OCI-M1 (cell line): ENCODE data around the gene CDH24.

Experiments
- DNase-seq: peaks from one replicate; lab custom pipeline; 2025; lab: John Stamatoyannopoulos, UW

CDH24 gene

DNA sequence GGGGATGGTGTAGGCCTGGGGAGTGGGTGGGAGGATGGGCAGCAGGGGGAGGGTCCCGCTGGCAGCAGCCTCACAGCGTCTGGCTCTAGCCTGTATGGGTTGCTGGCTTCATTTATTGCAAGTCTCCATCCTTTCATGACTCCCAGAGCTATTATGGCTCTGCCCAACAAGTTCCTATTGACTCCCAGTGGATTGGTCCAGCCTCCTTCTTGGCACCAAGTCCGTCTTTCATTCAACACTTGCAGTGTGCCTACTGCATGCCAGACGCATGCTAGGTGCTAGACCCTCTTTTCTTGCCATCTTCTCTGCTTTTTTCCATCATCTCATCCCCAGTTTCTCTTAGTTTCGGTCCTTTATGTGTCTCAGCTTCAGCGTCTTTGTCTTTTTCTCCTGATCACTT is 14.2 kb downstream of the CDH24 start:
- DNase-seq, result no peak

GRCh38 chr14:23042162-23042965 is 15.0 kb downstream of the CDH24 start, which contains the start of gene PSMB11:
Gene PSMB11, plus strand, starts transcription at chr14:23042212. Its CDS starts 14 bp downstream, at chr14:23042226.
- DNase-seq, result no peak

- no peak for DNase-seq
Observed at GRCh38 chr14:23041729-23042128, 15.6 kb downstream of the CDH24 start.

DNA sequence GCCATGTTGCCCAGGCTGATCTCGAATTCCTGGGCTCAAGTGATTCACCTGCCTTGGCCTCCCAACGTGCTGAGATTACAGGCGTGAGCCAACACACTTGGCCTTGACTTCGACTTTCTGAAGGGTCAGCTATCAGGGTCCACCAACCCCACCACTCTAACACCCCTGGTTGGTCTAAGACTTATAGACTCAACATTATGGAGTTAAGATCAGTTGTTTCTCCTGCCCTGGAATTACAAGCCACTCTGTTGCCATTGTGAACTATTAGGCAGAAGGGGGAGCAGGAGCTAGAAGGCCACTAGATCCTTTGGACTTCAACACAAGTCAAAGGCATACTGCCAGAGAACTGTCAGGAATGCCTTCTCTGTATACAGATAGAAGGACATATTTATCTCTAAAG is 17.2 kb downstream of the CDH24 start:
- DNase-seq, result no peak

GRCh38 chr14:23035303-23036144 is 21.8 kb downstream of the CDH24 start:
- DNase-seq, result no peak

DNA sequence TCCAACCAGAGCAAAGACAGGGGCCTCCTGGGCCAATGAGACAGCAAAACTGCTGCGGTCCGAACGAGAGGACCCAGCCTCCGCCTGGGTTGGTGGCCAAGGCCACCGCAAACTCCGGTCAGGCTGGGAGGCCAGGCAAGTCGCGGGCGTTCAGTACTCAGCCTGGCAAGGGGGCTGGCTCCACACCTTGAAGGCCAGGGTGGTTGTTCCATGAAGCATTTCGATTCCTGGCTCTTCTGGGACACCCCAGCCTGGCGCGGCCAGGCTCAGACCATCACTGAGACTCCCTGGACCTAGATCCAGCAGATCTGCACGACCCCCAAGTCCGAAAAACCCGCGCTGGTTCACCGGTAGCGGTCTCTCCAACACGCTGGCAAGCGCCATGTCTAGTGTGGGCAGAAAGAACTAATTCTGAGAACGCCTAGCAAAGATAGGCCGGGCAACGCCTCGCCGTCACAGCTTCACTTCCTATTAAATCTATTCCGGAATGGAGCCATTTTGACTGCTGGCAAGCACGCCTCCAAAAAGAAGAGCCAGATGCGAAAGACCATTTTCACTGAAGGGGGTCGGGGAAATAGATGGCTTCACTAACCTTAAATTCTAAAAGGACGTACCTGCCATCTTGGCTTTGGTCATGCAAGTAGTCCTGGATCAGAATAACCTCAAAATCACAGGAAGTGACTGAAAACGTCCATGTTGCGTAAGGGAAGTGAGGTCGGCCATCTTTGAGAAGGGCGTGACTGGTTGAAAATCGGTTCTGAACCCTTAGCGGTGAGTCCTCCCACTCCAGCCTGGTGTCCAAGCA is 22.6 kb downstream of the CDH24 start, which contains the start of gene PSMB5:
TSS of gene PSMB5 (minus strand) at position 403 of the 805 bp plus-strand sequence. CDS start at position 384, 19 bp downstream.
- DNase-seq, result no peak

DNA sequence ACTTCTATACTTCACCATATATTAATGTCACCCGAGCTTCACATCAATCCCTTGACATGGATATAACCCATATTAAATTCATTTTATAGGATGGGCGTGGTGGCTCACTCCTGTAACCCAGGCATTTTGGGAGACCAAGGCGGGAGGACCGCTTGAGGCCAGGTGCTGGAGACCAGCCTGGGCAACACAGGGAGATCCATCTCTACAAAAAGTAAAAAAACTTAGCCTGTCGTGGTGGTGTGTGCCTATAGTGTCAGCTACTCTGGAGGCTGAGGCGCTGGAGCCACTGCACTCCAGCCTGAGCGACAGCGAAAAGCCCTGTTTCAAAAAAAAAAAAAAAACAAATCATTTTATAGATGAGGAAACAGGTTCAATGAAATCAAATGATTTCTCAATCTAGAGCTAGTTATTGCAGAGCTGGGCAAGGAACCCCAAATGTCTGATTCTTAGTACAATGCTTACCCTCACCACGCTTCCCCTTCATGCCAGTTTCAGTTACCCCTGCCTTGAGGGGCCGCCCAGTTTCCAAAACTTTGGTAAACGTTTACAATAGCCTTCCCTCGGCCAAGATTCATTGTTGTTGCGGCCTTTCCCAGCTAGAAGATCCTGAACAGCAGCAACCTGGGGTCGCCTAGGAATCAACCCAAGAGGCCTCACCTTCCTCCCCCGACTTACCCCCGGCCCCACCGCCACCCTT is 23.4 kb downstream of the CDH24 start:
- DNase-seq, result no peak

- DNase-seq, result no peak
Observed at GRCh38 chr14:23033251-23033727, 24.0 kb downstream of the CDH24 start.

GRCh38 chr14:23030936-23031335 is 26.4 kb downstream of the CDH24 start:
- DNase-seq, result no peak

GRCh38 chr14:23028799-23029198 is 28.5 kb downstream of the CDH24 start:
- no peak for DNase-seq

- no peak for DNase-seq
Observed at GRCh38 chr14:23025151-23025814, 32.0 kb downstream of the CDH24 start.

- no peak for DNase-seq
Observed at GRCh38 chr14:23024612-23025075, 32.7 kb downstream of the CDH24 start.

DNA sequence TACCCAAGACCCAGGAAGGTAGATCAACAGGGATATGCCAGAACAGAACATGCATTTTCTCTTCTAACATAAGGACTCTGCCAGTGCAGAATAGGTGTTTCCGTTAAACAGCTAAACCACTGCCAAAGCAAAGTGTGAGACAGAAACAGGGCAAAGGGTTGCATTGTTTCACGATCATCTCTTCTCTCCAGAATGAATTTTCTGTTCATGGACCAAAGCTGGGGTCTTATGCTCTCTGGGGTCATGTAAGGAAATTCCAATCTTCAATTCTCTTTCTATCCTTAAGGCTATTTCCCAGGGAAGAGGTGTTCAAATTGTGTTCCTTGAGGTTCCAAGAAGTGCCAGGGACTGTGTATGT is 33.5 kb downstream of the CDH24 start:
- no peak for DNase-seq

- no peak for DNase-seq
Observed at GRCh38 chr14:23023022-23023794, 34.1 kb downstream of the CDH24 start.

GRCh38 chr14:23021889-23022442 is 35.4 kb downstream of the CDH24 start:
- no peak for DNase-seq

DNA sequence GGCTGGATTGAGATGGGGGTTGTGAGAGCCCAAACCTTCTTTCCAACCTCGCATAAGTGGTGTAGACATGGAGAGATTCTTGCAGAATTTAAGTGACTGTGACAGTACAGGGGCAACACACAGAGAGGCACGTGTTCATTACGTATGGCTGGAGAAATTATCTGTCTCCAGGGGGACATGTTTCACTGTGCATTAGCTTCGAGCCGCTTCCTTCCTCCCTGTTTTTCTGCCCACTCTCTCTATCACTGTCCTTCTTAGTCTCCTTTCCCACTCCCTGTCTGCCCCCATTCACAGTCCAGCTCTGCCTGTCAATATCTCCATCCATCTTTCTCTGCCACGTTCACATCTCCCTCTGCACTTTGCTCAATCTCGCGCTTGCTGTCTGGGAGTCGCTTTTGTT is 35.9 kb downstream of the CDH24 start:
- no peak for DNase-seq

DNA sequence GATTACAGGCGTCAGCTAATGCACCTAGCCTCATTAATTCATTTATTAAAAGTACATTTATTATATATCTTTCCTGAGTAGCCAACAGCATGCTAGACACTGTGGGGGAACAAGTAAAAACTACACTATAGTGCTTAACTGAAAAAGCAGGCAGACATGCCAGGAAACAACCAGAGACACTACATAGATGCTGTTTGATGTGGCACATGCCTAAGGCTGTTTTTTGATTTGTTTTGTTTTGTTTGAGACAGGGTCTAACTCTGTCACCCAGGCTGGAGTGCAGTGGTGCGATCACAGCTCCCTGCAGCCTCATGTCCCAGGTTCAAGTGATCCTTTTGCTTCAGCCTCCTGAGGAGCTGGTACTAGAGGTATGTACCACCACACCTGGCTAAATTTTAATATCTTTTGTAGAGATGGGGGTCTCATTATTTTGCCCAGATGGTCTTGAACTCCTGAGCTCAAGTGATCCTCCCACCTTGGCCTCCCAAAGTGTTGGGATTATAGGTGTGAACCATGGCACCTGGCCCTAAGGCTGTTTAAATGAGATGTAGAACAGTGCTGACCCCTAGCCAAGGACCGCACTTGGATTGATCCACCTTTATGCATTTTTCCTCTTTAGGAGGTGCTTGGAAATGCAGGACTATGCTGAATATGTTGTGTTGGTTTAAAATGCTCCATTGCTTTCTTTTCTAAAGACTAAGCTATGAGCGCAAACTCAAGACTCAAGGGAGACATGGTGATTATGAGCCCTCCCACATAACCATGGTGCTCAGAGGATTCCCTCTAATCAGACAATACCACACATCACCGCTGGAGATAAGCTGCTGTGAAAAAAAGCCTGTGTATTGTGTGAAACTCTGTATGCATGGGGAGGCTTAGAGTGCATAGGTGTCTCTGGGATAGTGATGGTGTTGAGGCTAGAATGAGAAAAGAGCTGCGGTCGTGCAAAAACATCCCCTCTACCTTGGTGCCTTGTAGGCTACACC is 36.9 kb downstream of the CDH24 start:
- peak; percentile 74 for DNase-seq

- DNase-seq, result no peak
Observed at GRCh38 chr14:23018107-23018506, 39.2 kb downstream of the CDH24 start.
